CD14-positive monocyte (primary cell): ENCODE results near the gene RALGAPA2. TPM values are rescaled to one million over a fixed set of nuclear protein-coding genes. Genes with fewer than 3 reads are reported as not detected.
A peak's percentile ranks its signal among the peaks of the same experiment; 100 is the strongest.

Experiments used
- DNase-seq, 3 donors: peaks; one replicate each; pipeline ENCODE4 v3.0.0-alpha.2; 2011 to 2022
- H2AFZ ChIP-seq: 2 replicates; pipeline ENCODE4 v1.6.0; 2012; ENCODE audit warnings: mild to moderate bottlenecking, low read depth, low read length, inconsistent platforms; ENCODE audit not compliant: insufficient read depth, poor library complexity, severe bottlenecking
- H3K27ac ChIP-seq, 2 donors: 1 replicate in 1 of 2; 2 replicates in 1 of 2; pipeline ENCODE4 v1.5.1; 2012 to 2013; ENCODE audit warnings: low read length in 2 of 2, control low read depth in 1 of 2, inconsistent platforms in 1 of 2, low read depth in 1 of 2, mild to moderate bottlenecking in 1 of 2
- H3K27me3 ChIP-seq, 2 donors: one replicate each; pipeline versions ENCODE4 v1.6.0 to v1.6.1; 2011 to 2013; ENCODE audit warnings: low read length in 2 of 2; ENCODE audit not compliant: control insufficient read depth in 2 of 2, insufficient read depth in 2 of 2
- H3K36me3 ChIP-seq, 2 donors: replicated peaks in 1 of 2; 1 replicate in 1 of 2; 2 replicates in 1 of 2; pipeline versions ENCODE4 v1.5.1 to v1.6.1; 2012 to 2013; ENCODE audit warnings: low read length in 2 of 2, control low read depth in 1 of 2, inconsistent platforms in 1 of 2, mild to moderate bottlenecking in 1 of 2; ENCODE audit not compliant: insufficient read depth in 2 of 2, control insufficient read depth in 1 of 2
- H3K4me1 ChIP-seq, 2 donors: 1 replicate in 1 of 2; 2 replicates in 1 of 2; pipeline versions ENCODE4 v1.5.1 to v1.6.1; 2012 to 2013; ENCODE audit warnings: low read length in 2 of 2, control low read depth in 1 of 2, inconsistent platforms in 1 of 2, mild to moderate bottlenecking in 1 of 2, moderate library complexity in 1 of 2; ENCODE audit not compliant: insufficient read depth in 2 of 2, control insufficient read depth in 1 of 2
- H3K4me2 ChIP-seq: replicated peaks from 2 replicates; pipeline ENCODE3; 2012; ENCODE audit warnings: low read length, moderate library complexity, mild to moderate bottlenecking; ENCODE audit not compliant: poor library complexity, severe bottlenecking; ENCODE audit errors: extremely low read depth
- H3K4me3 ChIP-seq, 3 experiments: fragments of 200-600 bp in 1 of 3; sonication (generic) in 1 of 3; replicated peaks in 1 of 3; 1 replicate in 2 of 3; 2 replicates in 1 of 3; pipeline ENCODE4 v1.5.1; 2011 to 2013; ENCODE audit warnings: low read length in 3 of 3, mild to moderate bottlenecking in 3 of 3, control low read depth in 2 of 3, low read depth in 2 of 3, inconsistent platforms in 1 of 3, moderate library complexity in 1 of 3
- H3K79me2 ChIP-seq: 2 replicates; pipeline ENCODE4 v1.6.0; 2012; ENCODE audit warnings: mild to moderate bottlenecking, control low read depth, inconsistent platforms, low read length, moderate library complexity; ENCODE audit not compliant: insufficient read depth
- H3K9ac ChIP-seq: 2 replicates; pipeline ENCODE4 v1.6.0; 2017; ENCODE audit warnings: low read length, mild to moderate bottlenecking; ENCODE audit not compliant: insufficient read depth, poor library complexity, severe bottlenecking
- H3K9me3 ChIP-seq, 2 donors: replicated peaks in 1 of 2; 1 replicate in 1 of 2; 2 replicates in 1 of 2; pipeline versions ENCODE4 v1.5.1 to v1.6.1; 2012 to 2013; ENCODE audit warnings: low read length in 2 of 2, control low read depth in 1 of 2; ENCODE audit not compliant: control insufficient read depth in 1 of 2, insufficient read depth in 1 of 2
- H4K20me1 ChIP-seq: 2 replicates; pipeline ENCODE4 v1.6.0; 2012; ENCODE audit warnings: mild to moderate bottlenecking, low read length, control low read depth, moderate library complexity; ENCODE audit not compliant: insufficient read depth
- H3K27ac Mint-ChIP-seq, 7 donors: one replicate each; pipeline ENCODE4 v1.8.0; 2020; ENCODE audit warnings: mild to moderate bottlenecking in 7 of 7, mixed read lengths in 7 of 7, moderate library complexity in 6 of 7, inconsistent platforms in 2 of 7
- H3K27me3 Mint-ChIP-seq, 3 donors: one replicate each; pipeline ENCODE4 v1.8.0; 2021 to 2022; ENCODE audit warnings: low read depth in 3 of 3, mild to moderate bottlenecking in 3 of 3, mixed read lengths in 3 of 3, moderate library complexity in 3 of 3, inconsistent platforms in 1 of 3
- H3K36me3 Mint-ChIP-seq, 2 donors: one replicate each; pipeline ENCODE4 v1.8.0; 2020; ENCODE audit warnings: mixed read lengths in 2 of 2, inconsistent platforms in 1 of 2, mild to moderate bottlenecking in 1 of 2
- H3K4me1 Mint-ChIP-seq: one replicate; pipeline ENCODE4 v1.8.0; 2020; ENCODE audit warnings: mild to moderate bottlenecking, mixed read lengths
- H3K4me3 Mint-ChIP-seq, 2 donors: one replicate each; pipeline ENCODE4 v1.8.0; 2020; ENCODE audit warnings: mild to moderate bottlenecking in 2 of 2, mixed read lengths in 2 of 2, moderate library complexity in 1 of 2
- H3K9me3 Mint-ChIP-seq, 7 donors: one replicate each; pipeline ENCODE4 v1.8.0; 2020 to 2022; ENCODE audit warnings: mixed read lengths in 7 of 7, mild to moderate bottlenecking in 6 of 7, moderate library complexity in 6 of 7, inconsistent platforms in 2 of 7
- WGBS: methylation state at CpG from one replicate; pipeline ENCODE4 v1.1.5; 2013; ENCODE audit warnings: missing lambda C conversion rate; ENCODE audit not compliant: insufficient coverage; 5-methylcytosine and 5-hydroxymethylcytosine counted together
- intact Hi-C, 2 donors: fragments of 100-400 bp; cut with micrococcal nuclease; formaldehyde crosslinking; loops; one replicate each; pipeline versions ENCODE4 v1.15.0 to v1.15.1; 2023
- polyA plus RNA-seq, 3 donors: library from polyadenylated mRNA; depleted of rRNA in 1 of 3; unstranded in 2 of 3; stranded (reverse) in 1 of 3; fragments of 300-500 nt in 2 of 3; fragments of >200 nt in 1 of 3; fragmentation: Illumina TruSeq in 2 of 3; gene quantifications; 1 replicate in 2 of 3; 2 replicates in 1 of 3; pipeline ENCODE4 v1.2.3, GENCODE V29; 2012 to 2021
- TF ChIP-seq, protein P1 (sequence below): fragments of 200-600 bp; IDR thresholded peaks from one replicate; pipeline ENCODE4 v1.8.0; 2022; ENCODE audit warnings: antibody characterized with exemption, mild to moderate bottlenecking

The RALGAPA2 gene
- polyA plus RNA-seq, 3 donors, result 6.2 to 13.0 (median 8.9) TPM

DNA sequence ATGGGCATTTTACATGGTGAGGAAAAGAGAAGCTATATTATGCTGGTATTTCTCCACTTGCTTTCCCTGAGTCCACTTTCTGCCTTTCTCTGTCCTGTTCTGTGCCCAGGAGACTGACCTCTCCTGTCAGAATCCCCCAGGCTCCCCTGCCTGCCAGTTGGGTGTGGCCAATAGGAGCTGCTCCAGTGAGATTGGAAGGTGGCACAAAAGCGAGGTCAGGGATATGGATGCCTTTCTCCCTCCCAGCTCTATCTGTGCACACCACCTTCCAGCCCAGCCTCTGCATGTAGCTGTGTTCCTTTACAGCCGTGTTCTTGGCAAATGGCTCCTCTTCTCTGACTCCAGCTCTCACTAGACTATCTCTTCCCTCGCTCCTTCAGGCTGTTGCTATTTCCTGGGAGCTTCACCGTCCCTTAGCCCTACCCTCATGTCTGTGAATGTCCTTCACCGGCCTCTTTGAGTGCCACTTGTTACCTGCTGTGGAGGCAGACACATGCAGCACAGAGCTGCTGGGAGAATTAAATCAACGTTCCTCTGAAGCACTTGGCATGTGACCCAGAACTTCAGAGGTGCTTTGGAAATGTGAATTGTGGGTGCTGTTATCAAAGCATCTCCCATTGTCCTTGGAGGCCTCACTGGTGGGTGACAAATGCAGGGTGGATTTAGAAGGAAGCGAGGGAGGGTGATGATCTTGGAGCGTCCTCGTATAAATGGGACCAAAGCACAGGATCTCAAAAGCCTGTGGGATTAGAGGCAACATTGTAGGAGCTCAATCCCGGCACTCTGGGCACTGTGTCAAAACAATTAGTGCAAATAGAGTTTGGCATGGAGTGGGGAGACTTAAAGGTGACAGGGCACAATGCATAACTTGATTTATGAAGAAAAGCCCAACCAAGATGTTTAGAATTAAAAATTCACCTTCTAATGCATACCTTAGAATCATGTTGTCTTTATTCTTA is 28.9 kb upstream of the RALGAPA2 start:
- H3K4me3 Mint-ChIP-seq, result peak overlapping the region in 1 of 2 donors; percentile 28
- Histone ChIP-seq H3K27ac (peak overlapping the region; percentile 35 to 60), H3K79me2 (no peaks in the 10 kb centered on the region), H3K4me3 (peak overlapping the region in 1 of 3 experiments; percentile 4), H3K4me2 (peak overlapping the region; percentile 23), H4K20me1 (no peaks in the 10 kb centered on the region), H3K27me3 (no peaks in the 10 kb centered on the region), H2AFZ (peak overlapping the region; percentile 67), H3K4me1 (peaks cover 49 to 61% of the 10 kb centered on the region in 2 donors), H3K9ac (no peak overlapping the region), H3K9me3 (no peaks in the 10 kb centered on the region), H3K36me3 (no peaks in the 10 kb centered on the region)
- no peak for DNase-seq
- no peaks in the 10 kb centered on the region for H3K36me3 Mint-ChIP-seq
- H3K9me3 Mint-ChIP-seq, result no peaks in the 10 kb centered on the region
- intact Hi-C loops, result no loop called here
- peaks cover 0 to 3% (median 0%) of the 10 kb centered on the region in 3 donors for H3K27me3 Mint-ChIP-seq
- peaks cover 62% of the 10 kb centered on the region for H3K4me1 Mint-ChIP-seq
- TF ChIP-seq, protein P1, sequence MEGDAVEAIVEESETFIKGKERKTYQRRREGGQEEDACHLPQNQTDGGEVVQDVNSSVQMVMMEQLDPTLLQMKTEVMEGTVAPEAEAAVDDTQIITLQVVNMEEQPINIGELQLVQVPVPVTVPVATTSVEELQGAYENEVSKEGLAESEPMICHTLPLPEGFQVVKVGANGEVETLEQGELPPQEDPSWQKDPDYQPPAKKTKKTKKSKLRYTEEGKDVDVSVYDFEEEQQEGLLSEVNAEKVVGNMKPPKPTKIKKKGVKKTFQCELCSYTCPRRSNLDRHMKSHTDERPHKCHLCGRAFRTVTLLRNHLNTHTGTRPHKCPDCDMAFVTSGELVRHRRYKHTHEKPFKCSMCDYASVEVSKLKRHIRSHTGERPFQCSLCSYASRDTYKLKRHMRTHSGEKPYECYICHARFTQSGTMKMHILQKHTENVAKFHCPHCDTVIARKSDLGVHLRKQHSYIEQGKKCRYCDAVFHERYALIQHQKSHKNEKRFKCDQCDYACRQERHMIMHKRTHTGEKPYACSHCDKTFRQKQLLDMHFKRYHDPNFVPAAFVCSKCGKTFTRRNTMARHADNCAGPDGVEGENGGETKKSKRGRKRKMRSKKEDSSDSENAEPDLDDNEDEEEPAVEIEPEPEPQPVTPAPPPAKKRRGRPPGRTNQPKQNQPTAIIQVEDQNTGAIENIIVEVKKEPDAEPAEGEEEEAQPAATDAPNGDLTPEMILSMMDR, result no peak
- 62% methylated on average over 6 of the region's 10 CpGs for WGBS
- peak overlapping the region; percentile 17 to 86 (median 77) for H3K27ac Mint-ChIP-seq

DNA sequence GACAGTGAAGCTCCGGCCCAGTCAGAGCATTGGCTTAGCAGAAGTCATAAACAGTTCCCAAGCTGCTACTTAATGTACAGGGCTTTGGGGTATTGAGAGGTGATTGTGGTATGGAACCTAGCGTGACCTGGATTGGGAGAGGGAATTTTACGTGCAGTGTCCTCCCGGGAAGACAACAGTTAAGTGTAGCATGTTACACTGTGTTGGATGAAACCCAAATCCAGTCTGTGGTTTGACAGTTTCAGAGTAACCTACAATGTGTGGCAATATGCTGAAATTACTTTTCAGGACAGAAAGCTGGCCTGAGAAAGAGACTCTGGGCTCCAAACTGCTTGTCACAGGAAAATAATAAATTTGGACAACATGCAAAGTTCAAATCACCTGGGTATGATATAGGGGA is 28.1 kb upstream of the RALGAPA2 start:
- H3K4me1 Mint-ChIP-seq, result peaks cover 63% of the 10 kb centered on the region
- no peak for DNase-seq
- Histone ChIP-seq H3K4me1 (peaks cover 49 to 59% of the 10 kb centered on the region in 2 donors), H3K9ac (no peak overlapping the region), H3K27ac (peak overlapping the region in 1 of 2 donors; percentile 60), H3K9me3 (no peaks in the 10 kb centered on the region), H3K4me2 (peak overlapping the region; percentile 23), H2AFZ (peak overlapping the region; percentile 67), H3K36me3 (no peaks in the 10 kb centered on the region), H3K4me3 (peak overlapping the region in 1 of 3 experiments; percentile 4), H3K27me3 (no peaks in the 10 kb centered on the region), H4K20me1 (no peaks in the 10 kb centered on the region), H3K79me2 (no peaks in the 10 kb centered on the region)
- peak overlapping the region in 1 of 2 donors; percentile 28 for H3K4me3 Mint-ChIP-seq
- peaks cover 0 to 3% (median 0%) of the 10 kb centered on the region in 3 donors for H3K27me3 Mint-ChIP-seq
- WGBS, result 6% methylated on average over 4 of the region's 4 CpGs
- TF ChIP-seq, protein P1, result no peak
- H3K36me3 Mint-ChIP-seq, result no peaks in the 10 kb centered on the region
- H3K9me3 Mint-ChIP-seq, result no peaks in the 10 kb centered on the region
- H3K27ac Mint-ChIP-seq, result peak overlapping the region; percentile 17 to 86 (median 78)
- intact Hi-C loops, result no loop called here
